GM18502 (cell line): ENCODE results near the gene LRCOL1.
"Not testable (repeated sequence)": the region's sequence is repeated elsewhere in the genome, so short reads cannot be mapped to it uniquely, and the experiment has no call there.

Source experiments
- ATAC-seq: cut with Tn5 transposase; IDR thresholded peaks from one replicate; pipeline ENCODE4 v1.9.1; 2021; ENCODE audit warnings: mild to moderate bottlenecking; ENCODE audit not compliant: unreplicated experiment, poor library complexity

Gene LRCOL1

DNA sequence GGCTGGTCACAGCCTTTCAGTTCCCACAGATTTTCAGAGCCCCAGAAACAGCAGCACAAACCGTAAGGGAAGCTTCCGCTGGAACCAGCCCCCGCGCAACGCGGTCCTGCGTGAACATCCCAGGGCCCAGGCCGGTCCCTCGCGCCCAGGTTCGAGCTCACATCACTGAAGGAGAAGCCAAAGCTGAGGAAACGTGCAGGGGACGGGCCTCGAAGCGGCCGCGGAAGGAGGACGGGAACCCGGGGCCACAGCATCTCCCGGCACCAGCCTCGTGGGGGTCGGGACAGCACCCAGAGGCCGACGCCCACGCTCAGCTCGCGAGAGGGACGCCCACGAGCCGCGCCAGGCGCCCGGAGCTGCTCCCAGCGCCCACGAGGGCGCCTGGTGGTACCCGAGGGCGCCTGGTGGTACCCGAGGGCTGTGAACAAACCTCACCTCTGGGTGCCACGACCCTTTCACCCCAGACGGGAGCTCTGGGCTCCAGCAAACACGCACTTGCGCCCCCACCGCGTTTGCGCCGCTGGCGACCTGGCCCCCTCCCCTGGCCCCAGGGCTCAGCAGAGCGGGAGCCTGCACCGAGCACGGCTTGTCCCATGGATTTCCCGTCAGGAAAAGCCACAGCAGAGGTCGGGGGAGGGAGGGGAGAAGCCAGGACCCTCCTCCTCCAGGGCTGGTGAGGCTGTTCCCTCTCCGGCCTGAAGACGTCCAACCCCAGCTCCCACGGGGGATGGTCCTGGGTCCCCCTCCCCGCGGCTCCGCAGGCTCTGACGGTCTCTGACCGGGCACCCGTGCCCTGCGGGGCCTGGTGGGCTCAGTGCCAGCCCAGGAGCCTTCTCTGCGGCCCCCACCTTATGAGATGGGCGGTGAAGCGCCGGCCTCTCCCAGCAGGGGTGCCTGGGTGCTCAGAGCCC is 6.9 kb downstream of the LRCOL1 start:
- no peak for ATAC-seq

DNA sequence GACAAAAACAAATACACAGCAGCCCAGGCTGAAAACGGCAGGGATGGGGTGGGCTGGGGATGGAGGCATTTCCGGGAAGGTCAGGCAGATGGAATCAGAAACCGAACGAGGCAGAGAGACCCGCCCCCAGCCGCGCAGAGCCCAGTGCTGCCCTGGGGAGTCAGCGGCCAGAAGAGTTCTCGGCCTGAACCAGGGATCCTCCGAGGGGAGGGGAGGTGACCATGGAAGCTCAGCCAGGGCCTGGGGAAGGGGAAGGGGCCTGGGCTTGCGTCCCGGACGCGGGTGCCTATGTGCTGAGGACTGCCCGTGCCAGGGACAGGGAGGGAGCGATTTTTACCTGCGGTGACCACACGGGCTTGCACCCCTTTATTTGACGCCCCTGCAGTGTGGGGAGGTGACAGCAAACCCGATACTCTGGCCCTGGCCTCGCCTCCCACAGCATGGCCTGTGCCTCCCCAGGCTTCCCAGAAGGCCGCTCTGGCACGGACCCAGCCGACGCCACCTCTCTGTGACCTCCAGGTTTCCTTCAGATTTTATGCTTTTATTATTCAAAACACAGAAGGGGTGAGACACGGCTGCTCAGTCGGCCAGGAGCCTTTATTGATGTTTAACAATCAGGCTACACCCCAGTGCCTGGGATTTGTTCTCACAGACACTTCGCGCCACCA is 7.7 kb downstream of the LRCOL1 start:
- ATAC-seq: no peak

DNA sequence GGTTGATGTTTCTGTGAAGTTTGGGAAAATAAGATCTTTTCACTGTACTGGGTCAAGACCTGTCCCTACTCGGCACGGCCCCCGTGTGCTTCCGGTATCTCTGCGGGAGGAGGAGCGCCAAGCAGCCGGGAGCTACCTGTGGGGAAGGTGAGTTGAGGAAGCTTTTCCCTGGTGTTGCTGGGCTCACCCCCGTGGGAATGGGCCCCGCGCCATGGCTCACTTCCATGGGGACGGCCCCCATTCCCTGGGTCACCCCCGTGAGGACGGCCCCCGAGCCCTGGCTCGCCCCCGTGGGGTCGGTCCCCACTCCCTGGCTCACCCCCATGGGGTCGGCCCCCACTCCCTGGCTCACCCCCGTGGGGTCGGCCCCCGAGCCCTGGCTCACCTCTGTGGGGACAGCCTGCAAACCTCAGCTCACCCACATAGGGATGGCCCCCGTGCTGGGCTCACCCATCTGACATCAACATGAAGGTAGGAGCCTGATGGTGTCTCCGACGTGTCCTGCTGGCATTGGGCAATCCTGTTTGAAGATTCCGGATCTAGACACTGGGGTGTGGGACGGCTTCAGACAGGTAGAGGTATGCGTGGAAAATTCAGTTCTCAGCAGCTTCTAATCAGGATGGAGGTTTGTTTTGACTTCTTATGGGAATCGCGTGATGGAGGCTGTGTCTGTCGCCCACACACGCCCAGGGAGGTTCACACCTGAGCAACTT is 9.1 kb downstream of the LRCOL1 start:
- ATAC-seq: no peak

DNA sequence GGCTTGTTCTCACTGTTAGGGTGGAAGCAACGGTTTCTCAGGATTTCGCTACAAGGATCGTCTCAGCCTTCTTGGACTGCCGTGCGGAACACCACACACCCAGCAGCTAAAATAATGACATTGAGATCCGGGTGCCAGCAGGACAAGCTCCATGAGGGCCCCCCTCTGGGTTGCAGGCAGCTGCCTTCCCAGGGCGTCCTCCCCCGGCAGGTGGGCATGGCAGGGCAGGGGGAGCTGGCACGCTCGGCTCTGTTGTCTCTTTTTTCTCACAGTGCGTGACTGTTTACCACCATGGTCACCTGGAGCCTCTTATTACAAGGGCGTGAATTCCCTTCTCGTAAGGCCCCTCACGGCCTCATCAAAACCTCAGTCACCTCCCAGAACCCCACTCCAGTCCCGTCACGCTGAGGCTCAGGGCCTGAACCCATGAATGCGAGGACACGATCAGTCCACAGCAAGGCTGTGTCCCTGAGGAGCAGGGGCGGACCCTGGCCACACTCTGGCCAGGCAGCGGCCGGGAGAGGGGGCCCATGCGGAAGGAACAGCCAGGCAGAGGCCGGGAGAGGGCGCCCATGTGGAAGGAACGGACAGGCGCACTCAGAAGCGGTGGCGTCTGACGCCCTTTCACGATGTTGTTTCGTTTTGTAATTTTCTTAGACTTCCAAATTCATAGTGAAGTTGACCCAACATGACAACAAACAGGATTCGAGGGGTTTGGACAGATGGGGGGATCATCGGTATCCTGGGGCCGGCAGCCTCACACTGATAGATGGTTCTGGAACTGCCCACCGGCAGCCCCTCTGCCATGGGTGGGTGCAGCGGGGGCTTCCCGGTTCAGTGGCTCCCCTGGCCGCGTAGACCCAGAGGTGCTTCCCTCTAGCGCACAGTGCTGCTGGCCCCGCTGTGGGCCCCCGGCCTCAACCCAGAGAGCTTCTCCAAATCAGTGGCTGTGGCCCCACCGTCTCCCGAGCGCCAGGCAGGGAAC is 10.0 kb downstream of the LRCOL1 start:
- no peak for ATAC-seq

DNA sequence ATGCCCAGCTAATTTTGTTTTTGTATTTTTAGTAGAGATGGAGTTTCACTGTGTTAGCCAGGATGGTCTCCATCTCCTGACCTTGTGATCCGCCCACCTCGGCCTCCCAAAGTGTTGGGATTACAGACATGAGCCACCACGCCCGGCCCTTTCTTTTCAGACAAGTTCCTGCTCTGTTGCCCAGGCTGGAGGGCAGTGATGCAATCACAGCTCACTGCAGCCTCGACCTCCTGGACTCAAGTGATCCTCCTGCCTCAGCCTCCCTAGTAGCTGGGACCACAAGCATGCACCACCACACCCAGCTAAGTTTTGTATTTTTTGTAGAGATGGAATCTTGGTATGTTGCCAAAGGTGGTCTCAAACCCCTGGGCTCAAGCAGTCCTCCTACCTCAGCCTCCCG is 10.9 kb downstream of the LRCOL1 start:
- ATAC-seq: not testable (repeated sequence)

DNA sequence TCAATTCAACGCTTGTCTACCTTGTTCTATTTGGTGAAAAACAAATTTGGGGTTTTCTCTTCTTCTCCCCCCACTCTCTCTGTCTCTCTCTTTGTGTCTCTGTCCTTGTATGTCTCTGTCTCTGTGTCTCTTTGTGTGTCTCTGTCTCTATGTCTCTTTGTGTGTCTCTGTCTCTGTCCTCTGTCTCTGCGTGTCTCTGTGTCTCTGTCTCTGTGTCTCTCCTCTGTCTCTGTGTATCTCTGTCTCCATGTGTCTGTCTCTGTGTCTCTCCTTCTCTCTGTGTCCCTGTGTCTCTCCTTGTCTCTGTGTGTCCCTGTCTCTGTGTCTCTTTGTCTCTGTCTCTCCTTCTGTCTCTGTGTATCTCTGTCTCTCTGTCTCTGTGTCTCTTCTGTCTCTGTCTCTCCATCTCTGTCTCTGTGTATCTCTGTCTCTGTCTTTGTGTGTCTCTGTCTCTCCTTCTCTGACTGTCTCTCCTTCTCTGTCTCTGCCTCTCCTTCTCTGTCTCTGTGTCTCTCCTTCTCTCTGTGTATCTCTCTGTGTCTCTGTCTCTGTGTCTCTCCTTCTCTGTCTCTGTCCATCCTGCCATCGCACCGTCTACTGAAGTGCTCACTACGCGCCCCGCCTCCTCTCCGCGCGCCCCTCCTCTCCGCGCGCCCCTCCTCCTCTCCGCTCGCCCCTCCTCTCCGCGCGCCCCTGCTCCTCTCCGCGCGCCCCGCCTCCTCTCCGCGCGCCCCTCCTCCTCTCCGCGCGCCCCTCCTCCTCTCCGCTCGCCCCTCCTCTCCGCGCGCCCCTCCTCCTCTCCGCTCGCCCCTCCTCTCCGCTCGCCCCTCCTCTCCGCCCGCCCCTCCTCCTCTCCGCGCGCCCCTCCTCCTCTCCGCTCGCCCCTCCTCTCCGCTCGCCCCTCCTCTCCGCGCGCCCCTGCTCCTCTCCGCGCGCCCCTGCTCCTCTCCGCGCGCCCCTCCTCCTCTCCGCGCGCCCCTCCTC is 12.8 kb downstream of the LRCOL1 start:
- no peak for ATAC-seq

DNA sequence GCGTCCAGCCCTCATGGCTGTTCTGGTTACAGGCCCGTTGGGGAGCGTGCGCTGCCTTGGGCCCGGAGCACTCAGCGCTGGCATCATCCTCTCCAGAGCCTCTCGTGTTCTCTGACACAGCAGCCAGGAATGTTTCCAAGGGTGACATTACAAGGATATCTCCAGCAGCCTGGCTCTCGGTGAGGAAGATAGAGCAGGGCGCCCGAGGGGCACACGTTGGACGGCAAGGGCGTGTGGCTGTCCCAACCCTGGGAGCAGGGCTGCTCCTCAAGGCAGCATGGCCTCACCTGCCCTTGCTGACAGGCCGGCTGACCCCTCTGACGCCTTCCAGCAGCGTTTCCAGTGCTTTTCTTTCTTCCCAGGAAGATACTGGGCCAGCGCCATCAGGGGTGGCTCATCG is 14.4 kb downstream of the LRCOL1 start:
- ATAC-seq: no peak

DNA sequence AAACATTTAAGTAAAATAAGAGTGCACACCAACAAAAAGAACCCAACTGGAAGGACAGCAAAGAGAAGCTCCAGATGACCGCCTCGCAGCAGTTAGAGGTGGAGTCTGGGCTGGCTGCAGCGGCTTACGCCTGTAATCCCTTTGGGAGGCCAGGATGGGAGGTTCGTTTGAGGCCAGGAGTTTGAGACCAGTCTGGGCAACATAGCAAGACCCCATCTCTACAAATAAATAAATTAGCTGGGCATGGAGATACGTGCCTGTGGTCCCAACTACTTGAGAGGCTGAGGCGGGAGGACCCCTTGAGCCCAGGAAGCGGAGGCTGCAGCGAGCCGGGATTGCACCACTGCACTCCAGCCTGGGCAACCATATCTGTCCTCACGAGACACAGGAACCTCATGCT is 15.2 kb downstream of the LRCOL1 start:
- no peak for ATAC-seq

DNA sequence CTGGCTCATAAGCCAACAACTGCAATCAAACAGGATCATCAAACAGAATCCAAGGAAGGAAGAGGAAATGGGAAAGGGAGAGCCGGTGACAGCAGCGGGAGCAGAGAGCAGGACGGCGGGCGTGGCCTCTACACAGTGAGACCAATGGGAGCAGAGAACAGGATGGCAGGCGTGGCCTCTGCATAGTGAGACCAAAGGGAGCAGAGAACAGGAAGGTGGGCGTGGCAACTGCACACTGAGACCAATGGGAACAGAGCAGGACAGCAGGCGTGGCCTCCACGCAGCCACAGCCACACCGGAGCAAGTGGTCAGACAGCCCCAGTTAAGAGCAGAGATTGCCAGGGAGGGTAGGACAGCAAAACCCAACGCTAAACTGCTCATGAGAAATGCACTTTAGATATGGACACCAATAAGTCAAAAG is 16.4 kb downstream of the LRCOL1 start:
- ATAC-seq: peak; percentile 88

DNA sequence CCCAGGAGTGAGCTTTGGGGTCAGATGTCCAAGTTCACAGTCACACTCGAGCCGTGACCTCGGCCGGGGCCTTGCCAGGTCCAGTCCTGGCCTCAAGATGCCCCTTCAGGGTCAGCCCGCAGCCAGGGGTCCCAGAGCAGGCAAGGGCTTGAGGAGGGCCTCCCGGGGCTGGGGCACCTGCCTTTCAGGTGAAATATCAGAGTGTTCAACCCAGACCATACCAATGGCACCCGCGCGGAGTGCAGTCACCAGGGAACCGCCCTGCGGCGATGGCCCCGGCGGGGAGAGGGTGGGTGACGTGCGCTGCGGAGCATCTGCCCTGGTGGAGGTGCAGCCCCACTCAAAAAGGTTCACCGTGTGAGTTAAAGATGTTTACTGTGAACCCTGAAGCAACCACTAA is 16.9 kb downstream of the LRCOL1 start:
- ATAC-seq: no peak

DNA sequence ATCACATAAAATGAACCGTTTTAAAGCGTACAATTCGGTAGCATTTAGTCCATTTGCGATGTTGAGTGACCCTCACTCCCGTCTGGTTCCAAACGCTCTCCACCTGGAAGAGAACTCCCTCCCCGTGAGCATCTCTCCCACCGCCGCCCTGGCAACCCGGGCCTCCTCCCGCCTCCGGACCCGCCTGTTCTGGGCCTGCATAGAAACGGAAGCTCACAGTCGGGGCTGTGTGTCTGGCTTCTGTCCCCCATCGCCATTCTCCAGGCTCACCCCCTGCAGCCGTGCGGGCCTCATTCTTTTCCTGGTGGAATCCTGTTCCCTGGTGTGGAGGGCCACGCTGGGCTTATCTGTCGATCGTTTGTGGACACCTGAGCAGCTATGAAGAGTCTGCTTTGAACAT is 17.3 kb downstream of the LRCOL1 start:
- no peak for ATAC-seq

DNA sequence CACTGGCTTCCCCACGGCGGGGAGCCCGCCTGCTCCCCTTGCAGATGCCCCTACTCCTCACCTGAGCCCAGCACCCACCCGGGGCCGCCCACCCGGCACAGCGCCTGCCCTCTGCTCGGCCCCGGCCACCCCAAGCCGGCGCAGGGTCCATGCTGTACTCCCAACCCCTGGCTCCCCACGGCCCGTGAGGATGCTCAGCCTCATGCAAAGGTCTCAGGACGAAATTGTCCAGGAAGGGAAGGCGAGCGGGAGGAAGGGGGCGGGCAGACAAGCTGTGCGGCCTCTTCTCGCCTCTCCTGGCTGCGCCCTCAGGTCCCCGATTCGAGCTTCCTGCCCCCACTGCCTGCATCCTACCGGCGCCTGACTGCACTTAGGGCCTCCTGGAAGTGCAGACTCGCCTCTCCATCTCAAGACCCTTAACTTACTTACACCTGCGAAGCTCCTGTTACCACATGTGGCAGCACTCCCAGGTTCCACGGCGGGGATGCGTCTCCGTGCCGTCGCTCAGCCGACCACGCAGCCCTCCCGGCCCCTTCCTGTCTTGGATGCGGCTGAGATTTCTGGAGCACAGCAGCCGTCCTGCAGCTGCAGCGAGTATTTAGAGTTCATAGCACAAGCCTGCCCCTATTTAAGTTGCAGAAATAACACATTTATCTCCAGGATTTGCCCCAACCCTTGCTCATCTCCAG is 18.0 kb downstream of the LRCOL1 start:
- ATAC-seq: no peak

DNA sequence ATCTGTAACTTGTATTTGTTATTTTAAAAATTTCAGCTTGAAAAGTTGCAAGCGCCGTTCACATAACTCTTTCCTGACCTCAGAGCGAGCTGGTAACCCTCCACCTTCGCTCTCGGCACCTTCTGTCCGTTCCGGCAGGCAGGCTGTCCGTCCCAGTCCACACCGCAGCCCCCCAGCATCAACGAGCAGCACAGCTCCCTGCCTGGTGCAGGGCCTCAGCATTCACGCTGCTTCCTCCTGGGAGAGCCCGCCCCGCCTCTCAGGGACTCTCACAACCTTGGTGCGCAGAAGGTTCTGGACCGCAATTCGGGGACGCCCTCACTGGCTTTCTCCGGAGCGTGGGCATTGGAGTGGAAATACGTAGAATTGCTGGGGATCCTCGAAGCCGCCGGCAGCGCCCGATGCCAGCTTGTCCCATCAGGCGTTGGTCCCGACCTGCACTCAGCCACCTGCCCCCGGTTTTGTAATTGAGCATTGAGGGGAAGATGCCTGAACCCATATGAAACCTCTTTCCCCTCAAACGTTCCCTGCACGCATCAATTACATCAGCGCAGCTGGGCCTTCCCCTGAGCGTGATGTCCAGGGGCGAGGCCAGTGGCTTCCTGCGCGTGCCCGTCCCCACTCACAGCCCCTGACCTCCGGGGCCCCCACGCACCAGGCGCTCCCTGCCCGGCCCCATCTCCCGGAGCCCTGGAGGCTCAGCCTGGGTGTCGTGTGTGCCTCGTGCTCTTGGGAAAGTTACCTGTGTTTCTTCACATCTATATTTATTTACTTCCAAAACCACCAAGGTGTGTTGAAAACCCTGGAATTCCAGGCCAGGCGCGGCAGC is 19.1 kb downstream of the LRCOL1 start:
- ATAC-seq: no peak

DNA sequence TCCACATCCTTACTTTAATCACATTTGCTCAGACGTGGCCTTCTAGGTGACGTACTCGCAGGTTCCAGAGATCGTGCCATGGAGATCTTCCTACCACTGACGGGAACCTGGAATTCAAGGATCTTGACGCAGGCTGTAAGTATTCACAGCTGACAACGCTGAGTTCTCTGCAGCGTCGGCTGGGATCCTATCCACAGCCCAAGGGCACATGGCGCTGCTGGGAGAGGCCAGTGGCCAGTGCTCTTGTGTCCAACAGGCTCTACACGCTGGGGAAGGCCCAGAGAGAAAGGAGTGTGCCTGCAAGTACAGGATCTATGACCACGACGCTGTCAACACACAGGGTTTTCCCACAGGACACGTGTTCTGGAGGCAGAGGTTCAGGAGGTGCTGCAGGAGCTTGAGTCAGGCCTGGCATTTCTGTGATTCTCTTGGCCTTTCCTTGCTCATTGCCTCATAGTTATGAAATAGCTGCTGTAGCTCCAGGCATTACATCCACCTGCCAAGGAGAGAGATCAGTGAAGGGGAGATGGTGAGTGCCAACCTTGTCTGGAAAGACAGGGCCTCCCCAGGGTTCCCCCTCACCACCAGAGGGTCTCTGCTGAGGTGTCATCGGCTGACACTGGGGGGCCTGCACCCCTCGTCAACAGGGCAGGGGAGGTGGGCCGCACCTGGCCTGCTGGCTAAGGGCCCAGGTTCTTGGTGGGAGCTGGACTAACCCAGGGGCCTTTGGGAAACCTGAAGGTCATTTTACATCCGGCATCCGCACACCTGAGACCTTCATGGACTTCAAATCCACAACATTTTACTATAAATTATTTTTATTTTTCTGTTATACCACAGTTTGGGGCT is 21.3 kb downstream of the LRCOL1 start:
- ATAC-seq: no peak

DNA sequence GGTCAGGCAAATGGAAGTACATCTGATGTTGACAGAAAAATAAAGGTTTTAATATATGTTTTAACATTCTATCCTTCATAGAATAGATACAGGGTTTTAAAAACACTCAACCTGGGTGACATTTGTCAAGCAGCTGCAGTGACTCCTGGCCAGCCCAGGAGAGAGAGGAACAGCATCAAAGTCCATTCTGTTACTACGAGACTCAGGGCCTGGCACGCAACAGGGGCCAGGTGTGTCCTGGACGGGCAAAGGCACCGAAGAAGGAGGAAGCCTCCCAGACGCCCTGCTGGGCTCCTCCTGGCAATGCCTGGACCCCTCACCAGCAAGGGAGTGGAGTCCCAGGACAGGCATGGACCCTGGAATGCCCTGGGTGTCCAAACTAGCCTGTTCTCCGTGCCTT is 22.1 kb downstream of the LRCOL1 start:
- ATAC-seq: no peak

DNA sequence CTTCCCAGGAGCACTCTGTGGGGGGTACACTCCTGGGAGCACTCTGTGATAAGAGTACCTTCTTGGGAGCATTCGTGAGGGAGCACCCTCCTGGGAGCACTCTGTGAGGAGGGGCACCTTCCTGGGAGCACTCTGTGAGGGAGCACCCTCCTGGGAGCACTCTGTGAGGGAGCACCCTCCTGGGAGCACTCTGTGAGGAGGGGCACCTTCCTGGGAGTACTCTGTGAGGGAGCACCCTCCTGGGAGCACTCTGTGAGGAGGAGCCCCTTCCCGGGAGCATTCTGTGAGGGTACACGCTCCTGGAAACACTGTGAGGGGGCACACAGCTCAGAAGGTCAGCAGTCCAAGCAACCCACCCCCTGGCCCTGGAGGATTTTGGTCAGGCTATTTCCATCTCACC is 22.6 kb downstream of the LRCOL1 start:
- ATAC-seq: no peak

DNA sequence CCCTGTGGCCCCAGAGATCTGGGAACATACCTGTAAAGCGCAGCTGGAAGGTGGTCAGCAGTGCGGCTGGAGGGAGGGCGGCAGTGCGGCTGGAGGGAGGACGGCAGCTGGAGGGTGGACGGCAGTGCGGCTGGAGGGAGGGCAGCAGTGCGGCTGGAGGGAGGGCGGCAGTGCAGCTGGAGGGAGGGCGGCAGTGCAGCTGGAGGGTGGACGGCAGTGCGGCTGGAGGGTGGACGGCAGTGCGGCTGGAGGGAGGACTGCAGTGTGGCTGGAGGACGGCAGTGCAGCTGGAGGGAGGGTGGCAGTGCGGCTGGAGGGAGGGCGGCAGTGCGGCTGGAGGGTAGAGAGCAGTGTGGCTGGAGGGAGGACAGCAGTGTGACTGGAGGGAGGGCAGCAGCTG is 23.5 kb downstream of the LRCOL1 start:
- ATAC-seq: no peak
